Fibroblast of upper back skin (primary cell): ENCODE results near the gene VPS13A.
A peak's percentile ranks its signal among the peaks of the same experiment; 100 is the strongest.

ENCODE experiments used
- DNase-seq: peaks from one replicate; pipeline ENCODE4 v3.0.0-alpha.2; 2013

VPS13A gene

DNA sequence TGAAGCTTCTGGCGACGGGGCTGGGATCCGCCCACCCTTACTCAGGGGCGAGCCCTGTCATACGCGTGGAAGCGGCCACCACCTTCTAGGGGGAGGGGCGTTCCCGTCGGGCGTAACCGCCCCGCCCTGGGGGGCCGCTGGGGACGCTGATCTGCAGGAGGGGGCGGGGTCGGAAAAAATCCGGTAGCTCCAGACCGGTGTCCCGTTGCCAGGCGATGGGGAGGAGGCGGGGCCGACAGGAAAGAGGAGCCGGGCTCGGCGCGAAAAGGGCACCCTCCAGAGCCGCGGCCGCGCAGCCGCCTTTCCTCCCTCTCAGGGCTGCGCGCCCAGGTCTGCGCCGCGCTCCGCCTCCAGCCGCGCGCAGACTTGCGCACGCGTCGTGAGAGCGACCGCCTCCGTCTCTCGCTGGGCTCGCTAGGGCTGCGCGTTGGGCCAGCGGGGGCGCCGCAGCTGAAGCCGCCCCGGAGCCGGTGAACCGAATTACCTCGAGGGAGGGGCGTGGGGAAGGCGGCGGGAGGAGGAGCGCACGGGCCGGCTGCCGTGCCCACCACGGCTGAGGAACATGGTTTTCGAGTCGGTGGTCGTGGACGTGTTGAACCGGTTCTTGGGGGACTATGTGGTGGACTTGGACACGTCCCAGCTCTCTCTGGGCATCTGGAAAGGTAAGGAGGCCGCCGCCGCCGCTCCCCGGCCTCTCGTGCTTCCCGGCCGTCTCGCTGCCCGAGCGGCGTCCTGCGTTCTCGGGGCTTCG lies at the start of gene VPS13A:
TSS of gene VPS13A (plus strand) at position 392 of the 751 bp plus-strand sequence. CDS start at position 563, 171 bp downstream.
- peak; percentile 92 for DNase-seq

DNA sequence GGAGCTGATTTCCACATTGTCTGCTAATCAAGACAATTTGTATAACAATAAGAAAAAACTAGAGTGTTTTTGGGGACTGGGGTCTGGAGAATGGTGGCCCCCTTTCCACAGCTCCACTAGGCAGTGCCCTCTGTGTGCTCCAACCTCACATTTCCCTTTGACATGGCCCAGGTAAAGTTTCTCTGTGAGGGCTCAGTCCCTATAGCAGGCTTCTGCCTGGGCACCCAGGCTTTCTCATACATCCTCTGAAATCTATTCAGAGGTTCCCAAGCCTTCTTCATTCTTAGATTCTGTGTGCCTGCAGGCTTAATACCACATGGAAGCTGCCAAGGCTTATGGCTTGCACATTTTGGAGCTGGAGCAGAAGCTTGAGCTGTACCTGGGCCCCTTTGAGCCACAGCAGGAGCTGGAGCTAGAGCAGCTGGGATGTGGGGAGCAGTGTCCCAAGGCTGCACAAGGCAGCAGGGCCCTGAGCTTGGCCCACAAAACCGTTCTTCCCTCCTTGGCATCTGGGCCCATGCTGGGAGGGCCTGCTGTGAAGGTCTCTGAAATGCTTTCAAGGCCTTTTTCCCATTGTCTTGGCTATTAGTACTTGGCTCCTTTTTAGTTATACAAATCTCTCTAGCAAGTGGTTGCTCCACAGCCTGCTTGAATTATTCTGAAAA lies 49.1 kb upstream of the VPS13A start:
- DNase-seq, result no peak

GRCh38 chr9:77131399-77131798 lies 45.9 kb upstream of the VPS13A start:
- peak; percentile 8 for DNase-seq

DNA sequence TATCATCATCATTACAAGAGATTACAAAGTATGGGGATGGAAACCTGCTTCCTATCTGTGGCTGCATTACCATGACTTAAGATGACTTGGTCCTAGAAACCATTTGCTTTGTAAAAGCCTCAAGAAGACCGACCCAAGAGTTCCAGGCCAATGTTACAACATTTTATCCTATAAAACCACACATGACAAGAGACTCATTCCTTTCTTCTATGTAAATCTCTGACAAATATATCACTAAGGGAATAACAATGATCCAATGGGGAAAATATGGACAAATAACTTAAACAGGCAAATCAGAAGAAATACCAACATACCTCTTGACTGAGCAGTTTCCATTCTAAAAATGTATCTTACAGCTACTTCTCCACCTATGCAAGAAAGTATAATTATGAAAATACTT lies 44.3 kb upstream of the VPS13A start:
- peak; percentile 45 for DNase-seq

DNA sequence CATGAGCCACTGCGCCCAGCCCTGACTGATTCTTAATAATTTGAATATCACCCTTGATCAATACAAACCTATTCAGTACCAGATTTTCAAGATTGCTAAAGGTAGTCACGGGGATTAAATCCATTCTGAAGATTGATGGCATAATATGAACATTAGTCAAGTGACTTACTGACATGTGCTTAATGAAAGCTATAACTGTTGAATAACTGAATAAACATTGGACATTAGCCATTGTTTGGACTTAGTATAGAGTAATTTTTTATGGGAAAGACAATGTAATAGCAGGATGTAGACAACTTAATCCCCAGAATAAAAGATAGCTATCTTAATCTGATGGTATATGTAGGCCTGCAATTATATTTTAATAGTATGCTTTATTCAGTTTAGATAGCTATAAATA lies 35.0 kb upstream of the VPS13A start:
- DNase-seq, result no peak

- no peak for DNase-seq
Measured at GRCh38 chr9:77149879-77150278, 27.5 kb upstream of the VPS13A start.

DNA sequence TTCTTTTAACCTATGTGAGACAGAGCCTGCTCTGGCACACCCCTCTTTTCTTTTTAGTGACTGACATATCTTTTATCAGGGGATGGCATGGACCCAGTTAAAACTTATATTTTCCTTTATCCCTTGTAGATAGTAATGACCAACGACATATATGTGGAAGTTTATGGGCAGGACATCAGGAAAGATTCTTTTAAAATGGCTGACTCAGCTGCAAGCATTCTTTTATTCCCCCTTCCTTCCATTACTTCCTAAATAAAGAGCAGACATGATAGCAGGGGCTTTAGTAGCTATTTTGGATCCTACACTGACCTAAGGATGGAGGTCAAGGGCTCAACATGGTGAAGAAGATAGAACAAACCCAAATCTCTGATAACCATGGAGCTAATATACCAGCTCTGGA lies 25.0 kb upstream of the VPS13A start:
- DNase-seq, result no peak

- DNase-seq, result no peak
Measured at GRCh38 chr9:77156646-77157371, 20.5 kb upstream of the VPS13A start.

GRCh38 chr9:77158772-77159513 lies 18.4 kb upstream of the VPS13A start:
- DNase-seq, result peak; percentile 53

- no peak for DNase-seq
Measured at GRCh38 chr9:77161191-77161590, 16.1 kb upstream of the VPS13A start.

GRCh38 chr9:77161966-77162365 lies 15.4 kb upstream of the VPS13A start:
- DNase-seq, result no peak

- DNase-seq, result no peak
Measured at GRCh38 chr9:77162366-77162765, 15.0 kb upstream of the VPS13A start.

DNA sequence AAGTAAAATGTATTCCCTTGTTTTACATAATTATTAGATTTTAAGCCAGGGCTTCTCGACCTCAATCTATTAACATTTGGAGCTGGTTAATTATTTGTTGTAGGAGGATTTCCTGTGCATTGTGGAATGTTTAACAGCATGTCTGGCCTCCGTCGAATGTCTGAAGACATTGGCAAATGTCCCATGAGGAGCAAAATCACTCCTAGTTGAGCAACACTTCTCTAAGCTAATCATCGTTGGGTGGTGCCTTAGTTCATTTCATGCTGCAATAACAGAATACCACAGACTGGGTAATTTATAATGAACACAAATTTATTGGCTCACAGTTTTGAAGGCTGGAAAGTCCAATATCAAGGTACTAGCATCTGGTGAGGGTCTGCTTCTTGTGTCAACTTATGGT lies 13.4 kb upstream of the VPS13A start:
- DNase-seq, result peak; percentile 75

- no peak for DNase-seq
Measured at GRCh38 chr9:77166193-77166592, 11.1 kb upstream of the VPS13A start.

GRCh38 chr9:77170991-77171699 lies 6.2 kb upstream of the VPS13A start:
- no peak for DNase-seq

- DNase-seq, result no peak
Measured at GRCh38 chr9:77175151-77175550, 2.2 kb upstream of the VPS13A start.

DNA sequence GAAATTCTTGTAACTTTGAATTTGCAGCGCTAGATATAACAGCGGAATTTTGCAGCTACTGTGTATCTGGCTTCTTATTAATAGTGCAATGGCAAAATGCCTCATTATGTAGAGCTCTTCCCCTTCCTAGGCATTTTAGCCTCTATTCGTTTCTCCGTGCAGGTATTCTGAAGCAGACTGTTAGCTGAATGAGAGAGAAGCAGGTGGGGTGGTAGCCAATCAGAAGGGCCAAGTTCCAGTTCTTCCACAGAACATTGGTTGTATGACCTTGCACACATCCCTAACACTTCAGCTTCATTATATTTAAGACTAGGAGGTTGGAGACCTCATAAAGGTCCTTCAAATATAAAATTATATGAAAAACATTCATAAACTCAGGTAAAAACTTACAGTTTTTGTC lies 1.2 kb upstream of the VPS13A start:
- DNase-seq, result no peak

DNA sequence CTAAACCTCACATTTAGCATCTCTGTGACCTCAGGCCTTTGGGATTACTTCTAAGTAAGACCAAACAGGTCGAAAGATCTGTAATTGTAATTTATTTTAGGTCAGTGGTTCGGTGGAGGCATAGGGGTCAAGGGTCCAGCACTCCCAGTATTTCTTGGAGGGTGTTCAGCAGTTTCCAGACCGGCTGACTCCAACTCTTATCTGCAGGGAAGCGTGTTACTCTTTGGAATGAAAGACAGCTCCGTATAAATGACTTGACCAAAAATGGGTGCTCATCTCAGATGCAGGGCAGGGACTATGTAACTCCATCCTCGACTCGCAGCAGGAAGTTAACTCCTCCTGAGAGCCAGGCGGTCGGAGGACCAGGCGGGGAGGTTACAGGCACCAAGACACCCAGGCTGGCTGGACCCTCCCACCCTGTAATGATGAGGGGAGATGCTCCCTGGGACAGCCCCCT lies 620 bp upstream of the VPS13A start:
- no peak for DNase-seq

GRCh38 chr9:77177894-77178794 lies 810 bp downstream of the VPS13A start:
- DNase-seq, result peak; percentile 23

DNA sequence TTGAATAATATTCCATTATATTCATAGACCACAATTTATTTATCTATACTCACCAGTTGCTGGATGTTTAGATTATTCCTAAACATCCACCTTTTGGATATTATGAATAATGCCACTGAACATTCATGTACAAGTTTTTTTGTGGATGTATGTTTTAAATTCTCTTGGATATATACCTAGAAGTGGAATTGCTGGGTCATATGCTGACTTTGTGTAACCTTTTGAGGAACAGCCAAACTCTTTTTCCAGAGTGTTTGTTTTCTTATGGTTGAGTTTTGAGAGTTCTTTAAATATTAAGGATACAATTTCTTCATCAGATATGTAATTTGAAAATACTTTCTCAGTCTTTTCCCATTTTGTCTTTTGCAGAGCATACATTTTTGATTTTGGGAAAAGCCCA lies 2.7 kb downstream of the VPS13A start:
- DNase-seq, result no peak

- no peak for DNase-seq
Measured at GRCh38 chr9:77183581-77183980, 6.2 kb downstream of the VPS13A start.
